ENCODE measurements around the gene OR52N1.

Gene OR52N1

DNA sequence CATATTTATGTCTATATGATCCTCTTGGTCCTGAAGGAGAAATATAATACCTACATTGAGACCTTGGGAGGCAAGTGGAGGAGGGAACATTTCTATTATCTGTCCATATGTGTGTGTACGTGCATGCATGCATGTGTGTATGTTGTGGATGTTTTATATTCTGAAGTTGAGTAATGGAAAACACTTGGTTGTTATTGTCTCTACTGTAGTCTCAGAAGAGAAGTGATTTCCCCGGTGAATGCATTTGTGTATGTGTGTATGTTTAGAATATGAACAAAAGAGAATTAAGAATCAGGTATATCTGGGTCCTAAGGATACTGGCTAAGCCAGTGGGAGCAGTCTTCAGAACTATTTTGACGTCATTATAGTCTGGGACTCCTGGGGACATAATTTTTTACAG is at the start of gene OR52N1:
OR52N1 (minus strand) TSS at position 101 of the 400 bp plus-strand sequence. CDS start 2,449 bp downstream, outside the sequence.
- TF ChIP-seq, protein P1, sequence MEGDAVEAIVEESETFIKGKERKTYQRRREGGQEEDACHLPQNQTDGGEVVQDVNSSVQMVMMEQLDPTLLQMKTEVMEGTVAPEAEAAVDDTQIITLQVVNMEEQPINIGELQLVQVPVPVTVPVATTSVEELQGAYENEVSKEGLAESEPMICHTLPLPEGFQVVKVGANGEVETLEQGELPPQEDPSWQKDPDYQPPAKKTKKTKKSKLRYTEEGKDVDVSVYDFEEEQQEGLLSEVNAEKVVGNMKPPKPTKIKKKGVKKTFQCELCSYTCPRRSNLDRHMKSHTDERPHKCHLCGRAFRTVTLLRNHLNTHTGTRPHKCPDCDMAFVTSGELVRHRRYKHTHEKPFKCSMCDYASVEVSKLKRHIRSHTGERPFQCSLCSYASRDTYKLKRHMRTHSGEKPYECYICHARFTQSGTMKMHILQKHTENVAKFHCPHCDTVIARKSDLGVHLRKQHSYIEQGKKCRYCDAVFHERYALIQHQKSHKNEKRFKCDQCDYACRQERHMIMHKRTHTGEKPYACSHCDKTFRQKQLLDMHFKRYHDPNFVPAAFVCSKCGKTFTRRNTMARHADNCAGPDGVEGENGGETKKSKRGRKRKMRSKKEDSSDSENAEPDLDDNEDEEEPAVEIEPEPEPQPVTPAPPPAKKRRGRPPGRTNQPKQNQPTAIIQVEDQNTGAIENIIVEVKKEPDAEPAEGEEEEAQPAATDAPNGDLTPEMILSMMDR (IDR thresholded peaks at IDR 0.05; ENCODE audit: low read length, missing control alignments), result no peak
- H3K4me3 ChIP-seq (replicated peaks; ENCODE audit: low read depth, low read length), result no peak within 1 kb of the TSS
- no peak for DNase-seq (ENCODE audit: low read depth)

DNA sequence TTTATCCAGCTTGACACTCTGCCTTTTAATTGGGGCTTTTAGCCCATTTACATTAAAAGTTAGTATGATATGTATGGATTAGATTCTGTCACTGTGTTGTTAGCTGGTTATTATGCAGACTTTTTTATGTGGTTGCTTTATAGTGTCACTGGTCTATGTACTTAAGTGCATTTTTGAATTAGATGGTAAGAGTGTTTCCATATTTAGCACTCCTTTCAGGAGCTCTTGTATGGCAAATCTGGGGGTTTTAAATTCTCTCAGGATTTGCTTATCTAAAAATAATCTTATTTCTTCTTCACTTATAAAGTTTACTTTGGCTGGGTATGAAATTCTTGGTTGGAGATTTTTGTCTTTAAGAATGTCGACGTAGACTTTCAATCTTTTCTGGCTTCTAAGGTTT is 46.6 kb upstream of the OR52N1 start:
- no peak overlapping the region for H3K4me3 ChIP-seq (replicated peaks; ENCODE audit: low read depth, low read length)
- TF ChIP-seq, protein P1 (IDR thresholded peaks at IDR 0.05; ENCODE audit: low read length, missing control alignments), result no peak
- no peak for DNase-seq (ENCODE audit: low read depth)

DNA sequence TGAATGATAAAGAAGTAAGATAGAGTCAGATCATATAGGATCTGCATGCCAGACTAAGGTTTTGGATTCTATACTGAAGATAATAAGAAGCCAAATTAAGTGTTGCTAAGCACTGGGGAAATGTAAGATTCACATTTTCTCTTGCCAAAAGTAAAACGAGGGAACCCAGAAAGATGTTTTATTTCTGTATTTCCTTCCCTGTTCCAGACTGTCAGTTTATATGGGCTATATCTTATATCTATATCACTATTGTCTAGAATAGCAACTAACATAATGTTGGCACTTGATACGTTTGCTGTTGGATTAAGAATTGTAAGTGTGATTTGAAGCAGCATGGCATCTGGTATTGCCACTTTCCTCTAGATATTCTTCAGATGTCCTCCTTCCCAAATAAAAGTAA is 42.4 kb upstream of the OR52N1 start:
- H3K4me3 ChIP-seq (replicated peaks; ENCODE audit: low read depth, low read length), result no peak overlapping the region
- DNase-seq (ENCODE audit: low read depth), result no peak
- TF ChIP-seq, protein P1 (IDR thresholded peaks at IDR 0.05; ENCODE audit: low read length, missing control alignments), result no peak

DNA sequence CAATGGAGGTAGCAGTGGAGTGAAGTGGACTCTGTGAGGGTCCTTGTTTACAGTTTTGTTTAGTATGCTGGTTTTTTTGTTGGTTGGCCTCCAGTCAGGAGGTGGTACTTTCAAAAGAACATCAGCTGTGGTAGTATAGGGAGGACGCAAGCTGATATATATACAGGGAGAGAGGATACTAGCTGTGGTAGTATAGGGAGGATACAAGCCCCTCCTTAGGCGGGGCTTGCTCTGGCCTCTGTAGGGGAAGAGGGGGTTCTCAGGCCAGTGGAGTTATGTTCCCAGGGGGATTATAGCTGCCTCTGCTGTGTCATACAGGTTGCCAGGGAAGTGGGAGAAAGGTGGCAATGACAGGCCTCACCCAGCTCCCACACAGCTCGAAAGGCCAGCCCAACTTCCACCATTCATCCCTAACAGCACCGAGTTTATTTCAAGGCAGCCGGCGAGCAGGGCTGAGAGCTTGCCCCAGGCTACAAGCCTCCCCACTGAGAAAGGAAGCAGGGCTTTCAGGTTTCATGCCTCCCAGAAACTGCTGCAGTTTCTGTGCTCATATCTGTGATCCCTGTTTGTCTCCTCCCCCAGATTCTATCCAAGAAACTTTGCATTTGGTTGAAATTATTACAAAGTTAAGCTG is 40.2 kb upstream of the OR52N1 start:
- no peak overlapping the region for H3K4me3 ChIP-seq (replicated peaks; ENCODE audit: low read depth, low read length)
- DNase-seq (ENCODE audit: low read depth), result no peak
- TF ChIP-seq, protein P1 (IDR thresholded peaks at IDR 0.05; ENCODE audit: low read length, missing control alignments), result no peak

DNA sequence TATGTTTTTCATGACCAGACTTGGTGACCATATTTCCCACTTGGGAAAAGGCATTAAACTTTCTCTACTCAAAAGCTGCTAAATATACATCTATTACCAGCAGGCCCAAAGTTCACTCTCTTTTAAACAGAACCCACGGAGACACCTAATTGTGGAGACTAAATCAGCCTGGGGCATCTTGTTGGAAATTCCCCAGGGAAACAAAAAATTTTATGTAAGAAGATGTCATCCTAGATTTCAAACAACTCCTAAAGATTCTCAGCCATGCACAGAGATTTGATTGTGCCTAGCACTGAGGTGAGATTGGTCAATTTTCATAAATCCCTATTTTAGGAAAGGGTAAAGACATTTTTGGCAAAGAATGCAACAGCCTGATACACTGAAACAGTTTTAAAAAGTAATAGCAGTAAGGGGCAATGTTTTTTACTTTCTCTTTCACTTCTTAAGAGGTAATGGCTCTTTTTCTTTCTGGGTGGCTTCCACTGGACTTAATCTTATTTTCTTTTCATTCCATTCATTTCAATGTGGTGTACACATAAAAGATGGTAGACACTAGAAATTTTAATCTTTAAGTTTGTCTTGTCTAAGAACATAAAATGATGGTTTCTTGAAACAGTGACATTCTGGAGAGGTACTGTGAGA is 27.3 kb upstream of the OR52N1 start:
- peak overlapping the region; percentile 8 for H3K4me3 ChIP-seq (replicated peaks; ENCODE audit: low read depth, low read length)
- TF ChIP-seq, protein P1 (IDR thresholded peaks at IDR 0.05; ENCODE audit: low read length, missing control alignments), result no peak

DNA sequence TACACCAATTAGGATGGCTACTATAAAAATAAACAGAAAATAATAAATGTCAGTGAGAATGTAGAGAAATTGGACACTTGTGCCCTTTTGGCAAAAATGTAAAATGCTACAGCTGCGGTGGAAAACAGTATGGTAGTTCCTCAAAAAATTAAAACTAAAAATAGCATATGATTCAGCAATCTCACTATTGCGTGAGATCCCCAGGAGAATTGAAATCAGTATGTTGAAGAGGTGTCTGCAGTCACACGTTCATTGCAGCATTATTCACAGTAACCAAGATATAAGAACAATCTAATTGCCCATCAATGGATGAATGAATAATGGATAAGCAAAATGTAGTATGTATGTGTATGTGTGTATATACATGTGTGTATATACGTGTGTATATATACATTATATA is 24.5 kb upstream of the OR52N1 start:
- TF ChIP-seq, protein P1 (IDR thresholded peaks at IDR 0.05; ENCODE audit: low read length, missing control alignments), result no peak
- no peak overlapping the region for H3K4me3 ChIP-seq (replicated peaks; ENCODE audit: low read depth, low read length)
- DNase-seq (ENCODE audit: low read depth), result no peak

More for the DNA sequence above, 27.3 kb upstream of the OR52N1 start:
- no peak for DNase-seq (ENCODE audit: low read depth)
